Endothelial cell (in vitro differentiated cells): ENCODE data around the gene HBG1. TPM values are rescaled to one million over a fixed set of nuclear protein-coding genes. Genes with fewer than 3 reads are reported as not detected.

Experiments used
- DNase-seq: peaks from one replicate; pipeline ENCODE4 v3.0.0; 2021; ENCODE audit warnings: low spot score
- H3K27ac Mint-ChIP-seq: one replicate; pipeline ENCODE4 v1.8.0; 2021; ENCODE audit warnings: mixed read lengths, inconsistent platforms; ENCODE audit not compliant: unreplicated experiment
- H3K27me3 Mint-ChIP-seq: one replicate; pipeline ENCODE4 v1.8.0; 2021; ENCODE audit warnings: mild to moderate bottlenecking, moderate library complexity, mixed read lengths, inconsistent platforms; ENCODE audit not compliant: unreplicated experiment
- H3K36me3 Mint-ChIP-seq: one replicate; pipeline ENCODE4 v1.8.0; 2021; ENCODE audit warnings: mild to moderate bottlenecking, low read depth, mixed read lengths, inconsistent platforms; ENCODE audit not compliant: unreplicated experiment
- H3K4me1 Mint-ChIP-seq: one replicate; pipeline ENCODE4 v1.8.0; 2021; ENCODE audit warnings: mild to moderate bottlenecking, mixed read lengths, inconsistent platforms; ENCODE audit not compliant: unreplicated experiment
- H3K4me3 Mint-ChIP-seq: one replicate; pipeline ENCODE4 v1.8.0; 2021; ENCODE audit warnings: mild to moderate bottlenecking, mixed read lengths, inconsistent platforms; ENCODE audit not compliant: unreplicated experiment
- H3K9me3 Mint-ChIP-seq: one replicate; pipeline ENCODE4 v1.8.0; 2021; ENCODE audit warnings: mixed read lengths, inconsistent platforms; ENCODE audit not compliant: unreplicated experiment
- CTCF ChIP-seq: fragments of 200-600 bp; sonication (generic); IDR thresholded peaks from one replicate; pipeline ENCODE4 v1.5.0; 2021; ENCODE audit warnings: antibody characterized with exemption; ENCODE audit not compliant: unreplicated experiment
- total RNA-seq: library from RNA; stranded (reverse); fragmentation: NEBNext Ultra II Directional; extraction: Animal tissue kit (Norgen Biotek cat#: 25700); gene quantifications from one replicate; pipeline ENCODE4 v1.2.1, GENCODE V29; 2021; ENCODE audit not compliant: unreplicated experiment

The HBG1 gene
- total RNA-seq, 1 donor from 2014 or later: not detected

- no peaks in the 10 kb centered on the region for H3K36me3 Mint-ChIP-seq
- DNase-seq: no peak
- H3K27ac Mint-ChIP-seq: no peak overlapping the region
- H3K4me3 Mint-ChIP-seq: no peak overlapping the region
- no peak for TF ChIP-seq CTCF
- H3K4me1 Mint-ChIP-seq: peaks cover 6% of the 10 kb centered on the region
- no peaks in the 10 kb centered on the region for H3K9me3 Mint-ChIP-seq
- H3K27me3 Mint-ChIP-seq: no peaks in the 10 kb centered on the region
Measured at GRCh38 chr11:5283882-5284281, 34.2 kb upstream of the HBG1 start.

GRCh38 chr11:5283086-5283485 is 33.4 kb upstream of the HBG1 start:
- TF ChIP-seq CTCF: no peak
- Mint-ChIP-seq H3K9me3 (no peaks in the 10 kb centered on the region), H3K36me3 (no peaks in the 10 kb centered on the region), H3K4me3 (no peak overlapping the region), H3K27me3 (no peaks in the 10 kb centered on the region), H3K27ac (no peak overlapping the region), H3K4me1 (peaks cover 6% of the 10 kb centered on the region)
- no peak for DNase-seq

GRCh38 chr11:5282628-5283027 is 33.0 kb upstream of the HBG1 start:
- no peak for TF ChIP-seq CTCF
- Mint-ChIP-seq H3K27me3 (no peaks in the 10 kb centered on the region), H3K36me3 (no peaks in the 10 kb centered on the region), H3K4me1 (peaks cover 6% of the 10 kb centered on the region), H3K4me3 (no peak overlapping the region), H3K27ac (no peak overlapping the region), H3K9me3 (no peaks in the 10 kb centered on the region)
- no peak for DNase-seq

GRCh38 chr11:5281596-5281995 is 31.9 kb upstream of the HBG1 start:
- no peak for TF ChIP-seq CTCF
- Mint-ChIP-seq H3K36me3 (no peaks in the 10 kb centered on the region), H3K9me3 (no peaks in the 10 kb centered on the region)

GRCh38 chr11:5280582-5281102 is 31.0 kb upstream of the HBG1 start:
- no peaks in the 10 kb centered on the region for H3K36me3 Mint-ChIP-seq
- no peak overlapping the region for H3K27ac Mint-ChIP-seq
- H3K4me3 Mint-ChIP-seq: no peak overlapping the region
- H3K4me1 Mint-ChIP-seq: peaks cover 6% of the 10 kb centered on the region
- DNase-seq: no peak
- no peak for TF ChIP-seq CTCF
- no peaks in the 10 kb centered on the region for H3K27me3 Mint-ChIP-seq
- no peaks in the 10 kb centered on the region for H3K9me3 Mint-ChIP-seq

More at GRCh38 chr11:5281596-5281995, 31.9 kb upstream of the HBG1 start:
- DNase-seq: no peak
- no peak overlapping the region for H3K27ac Mint-ChIP-seq
- peaks cover 6% of the 10 kb centered on the region for H3K4me1 Mint-ChIP-seq
- H3K27me3 Mint-ChIP-seq: no peaks in the 10 kb centered on the region
- H3K4me3 Mint-ChIP-seq: no peak overlapping the region
